Glomerular visceral epithelial cell (primary cell): ENCODE measurements around the gene PSMB11.
"Not testable (repeated sequence)": the region's sequence is repeated elsewhere in the genome, so short reads cannot be mapped to it uniquely, and the experiment has no call there.

Experiments
- DNase-seq: peaks from one replicate; pipeline ENCODE4 v3.0.0-alpha.2; 2016; ENCODE audit errors: extremely low spot score

Gene PSMB11

DNA sequence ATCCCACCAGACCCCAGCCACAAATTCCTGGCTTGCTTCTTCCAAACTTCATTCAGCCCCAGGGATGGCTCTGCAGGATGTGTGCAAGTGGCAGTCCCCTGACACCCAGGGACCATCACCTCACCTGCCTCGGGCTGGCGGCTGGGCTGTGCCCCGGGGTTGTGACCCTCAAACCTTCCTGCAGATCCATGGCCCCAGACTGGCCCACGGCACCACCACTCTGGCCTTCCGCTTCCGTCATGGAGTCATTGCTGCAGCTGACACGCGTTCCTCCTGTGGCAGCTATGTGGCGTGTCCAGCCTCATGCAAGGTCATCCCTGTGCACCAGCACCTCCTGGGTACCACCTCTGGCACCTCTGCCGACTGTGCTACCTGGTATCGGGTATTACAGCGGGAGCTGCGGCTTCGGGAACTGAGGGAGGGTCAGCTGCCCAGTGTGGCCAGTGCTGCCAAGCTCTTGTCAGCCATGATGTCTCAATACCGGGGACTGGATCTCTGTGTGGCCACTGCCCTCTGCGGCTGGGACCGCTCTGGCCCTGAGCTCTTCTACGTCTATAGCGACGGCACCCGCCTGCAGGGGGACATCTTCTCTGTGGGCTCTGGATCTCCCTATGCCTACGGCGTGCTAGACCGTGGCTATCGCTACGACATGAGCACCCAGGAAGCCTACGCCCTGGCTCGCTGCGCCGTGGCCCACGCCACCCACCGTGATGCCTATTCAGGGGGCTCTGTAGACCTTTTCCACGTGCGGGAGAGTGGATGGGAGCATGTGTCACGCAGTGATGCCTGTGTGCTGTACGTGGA, at the start of gene PSMB11:
TSS of gene PSMB11 (plus strand) at position 51 of the 804 bp plus-strand sequence. CDS start at position 65, 14 bp downstream.
- DNase-seq: no peak

GRCh38 chr14:22993517-22993916, 48.5 kb upstream of the PSMB11 start:
- no peak for DNase-seq

- DNase-seq: peak; percentile 56
Observed at GRCh38 chr14:22994762-22995275, 47.2 kb upstream of the PSMB11 start.

DNA sequence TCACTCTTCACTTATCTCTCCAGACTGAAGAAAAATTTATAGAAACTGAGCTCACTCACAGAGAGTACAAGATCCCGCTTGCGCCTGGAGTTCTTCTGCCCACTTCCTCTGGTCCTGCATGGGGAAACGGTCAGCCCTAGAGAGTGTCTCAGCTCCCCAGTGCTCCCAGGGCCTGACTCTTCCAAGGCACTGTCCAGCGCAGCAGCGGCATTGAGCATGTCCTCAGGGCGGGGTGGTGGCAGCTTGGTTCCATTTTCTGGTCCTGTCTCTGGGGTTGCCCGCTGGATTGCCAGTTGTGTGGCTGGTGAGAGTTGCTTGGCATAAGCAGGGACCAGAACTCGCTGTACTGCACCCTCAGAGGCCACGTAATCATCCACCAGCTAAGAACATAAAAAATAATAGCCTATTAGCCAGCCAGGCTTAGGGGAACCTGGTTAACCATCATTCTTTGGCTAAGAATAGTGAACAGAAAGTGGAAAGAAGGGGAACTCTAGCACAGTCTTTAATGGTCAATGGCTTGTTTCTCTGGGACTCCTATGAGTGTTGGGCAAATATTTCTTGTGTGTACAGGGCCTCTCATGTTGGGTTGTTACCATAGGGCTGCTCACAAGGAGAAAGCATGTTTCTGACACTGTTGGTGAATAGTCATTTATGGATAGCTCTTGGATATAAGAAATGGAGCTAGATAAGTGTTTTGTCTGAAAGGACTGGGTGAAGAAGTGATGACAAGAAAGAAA, 46.0 kb upstream of the PSMB11 start:
- DNase-seq: no peak

DNA sequence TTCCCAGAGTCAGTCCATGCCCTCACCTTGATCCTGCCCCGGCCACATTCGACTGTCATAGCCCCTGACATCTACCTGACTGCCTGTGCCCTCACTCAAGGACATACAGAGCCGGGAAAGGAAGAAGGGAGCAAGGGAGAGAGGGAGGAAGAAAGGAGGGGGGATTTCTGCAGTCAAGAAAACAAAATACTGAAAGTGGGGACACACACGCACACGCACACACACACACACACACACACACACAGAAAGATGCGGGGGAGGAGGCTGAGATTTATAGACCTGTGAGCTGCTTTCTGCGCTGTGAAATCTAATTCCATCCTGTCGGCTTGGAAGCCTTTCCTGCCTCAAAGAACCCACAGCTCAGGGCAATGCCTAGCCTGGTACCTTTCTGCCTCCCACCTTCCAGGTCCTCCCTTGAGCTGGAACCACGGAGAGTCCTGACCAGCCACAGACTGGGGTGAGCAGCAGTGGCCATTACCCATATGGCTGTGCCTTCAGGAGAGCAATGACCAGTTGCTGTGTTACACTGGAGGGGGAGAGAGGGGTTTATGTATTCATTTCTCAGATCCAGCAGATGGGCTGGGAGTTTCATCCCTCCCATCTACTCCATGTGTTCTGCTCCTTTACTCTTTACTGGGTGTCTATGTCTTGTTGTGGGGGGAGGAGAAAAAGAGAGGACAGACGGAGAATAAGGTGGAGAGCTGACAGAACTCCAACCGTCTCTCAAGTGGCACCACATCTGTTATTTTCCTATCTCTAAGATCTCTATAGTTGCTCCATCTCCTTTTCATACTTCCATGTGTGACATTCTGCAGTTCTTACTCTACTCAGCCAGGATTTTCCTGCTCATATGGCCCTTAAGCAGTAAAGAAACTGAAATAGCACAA, 45.0 kb upstream of the PSMB11 start:
- DNase-seq: no peak

DNA sequence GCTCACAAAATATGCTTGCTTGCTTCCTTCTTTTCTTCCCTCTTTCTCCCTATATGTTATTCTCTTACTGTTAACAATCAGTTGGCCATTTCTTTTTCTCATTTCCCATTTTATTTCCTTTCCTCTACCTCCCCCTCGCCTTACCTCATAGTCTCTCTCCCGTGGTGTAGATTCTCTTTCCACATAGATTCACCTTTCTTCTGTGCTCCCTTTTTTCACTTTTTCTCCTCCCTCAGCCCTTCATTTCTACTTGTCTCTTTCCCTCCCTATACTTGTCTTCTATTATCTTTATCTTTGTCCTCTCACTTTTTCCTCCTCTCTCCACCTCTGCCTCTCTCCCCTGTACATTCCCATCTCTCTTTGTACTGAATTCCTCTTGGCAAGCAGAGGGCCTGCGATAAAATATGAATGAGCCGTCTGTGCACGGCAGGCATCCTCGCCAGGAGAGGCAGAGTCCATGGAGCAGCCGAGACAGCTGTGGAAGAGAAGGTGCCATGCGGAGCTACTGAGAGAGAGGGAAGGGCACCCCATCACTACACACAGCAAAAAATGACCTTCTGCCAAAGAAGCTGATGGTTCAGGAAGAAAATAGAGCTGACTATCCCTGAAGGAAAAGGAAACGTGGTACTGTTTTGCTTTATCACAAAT, 44.2 kb upstream of the PSMB11 start:
- DNase-seq: no peak

DNA sequence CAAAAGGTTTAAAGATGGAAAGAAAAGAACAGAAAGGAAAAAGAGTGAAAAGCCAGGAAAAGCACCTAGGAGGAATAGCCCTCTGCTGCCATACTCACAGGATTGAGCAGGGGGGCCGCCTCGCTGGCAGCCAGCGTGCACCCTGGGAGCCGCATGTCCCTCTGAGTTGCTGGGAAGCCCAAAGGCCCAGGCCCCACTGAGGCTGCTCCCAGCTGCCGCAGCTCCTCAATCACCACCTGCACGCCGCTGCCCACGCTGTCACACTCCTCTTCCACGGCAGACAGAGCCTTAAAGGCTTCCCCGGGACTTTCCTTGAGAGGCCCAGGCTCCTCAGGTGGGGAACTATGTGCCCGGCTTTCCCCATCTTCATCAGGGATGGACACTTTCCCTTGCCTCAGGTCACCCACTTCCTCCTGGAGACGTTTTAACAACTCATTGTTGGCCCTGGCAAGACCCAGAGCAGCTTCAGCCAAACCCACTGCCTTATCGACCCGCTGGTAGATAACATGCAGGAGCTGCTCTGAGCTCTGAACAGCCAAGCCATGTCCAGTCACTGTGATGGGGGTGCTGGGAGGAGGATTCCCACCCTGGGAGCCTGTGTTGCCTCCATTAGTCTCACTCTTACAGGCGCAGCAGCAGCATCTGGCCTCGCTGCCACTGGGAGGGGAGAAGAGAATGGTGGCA, 43.5 kb upstream of the PSMB11 start:
- no peak for DNase-seq

- no peak for DNase-seq
Observed at GRCh38 chr14:23000860-23001259, 41.2 kb upstream of the PSMB11 start.

DNA sequence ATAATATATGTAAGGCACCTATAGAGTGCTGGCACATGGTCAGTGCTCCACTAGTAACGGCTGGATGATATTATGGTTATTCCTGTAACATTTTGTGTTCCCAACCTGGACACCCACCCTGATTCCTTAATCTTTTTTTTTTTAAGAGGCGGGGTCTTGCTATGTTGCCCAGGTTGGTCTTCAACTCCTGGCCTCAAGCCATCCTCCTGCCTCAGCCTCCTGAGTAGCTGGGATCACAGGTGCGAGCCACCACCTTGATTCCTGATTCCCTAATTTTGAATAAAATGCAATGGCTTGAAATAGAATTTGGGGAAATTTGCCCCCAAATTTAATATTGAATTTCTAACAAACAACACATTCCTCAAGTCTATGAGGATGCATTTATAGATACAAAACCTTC, 39.4 kb upstream of the PSMB11 start:
- no peak for DNase-seq

- DNase-seq: not testable (repeated sequence)
Observed at GRCh38 chr14:23004274-23004673, 37.7 kb upstream of the PSMB11 start.

GRCh38 chr14:23005451-23006187, 36.4 kb upstream of the PSMB11 start:
- no peak for DNase-seq

DNA sequence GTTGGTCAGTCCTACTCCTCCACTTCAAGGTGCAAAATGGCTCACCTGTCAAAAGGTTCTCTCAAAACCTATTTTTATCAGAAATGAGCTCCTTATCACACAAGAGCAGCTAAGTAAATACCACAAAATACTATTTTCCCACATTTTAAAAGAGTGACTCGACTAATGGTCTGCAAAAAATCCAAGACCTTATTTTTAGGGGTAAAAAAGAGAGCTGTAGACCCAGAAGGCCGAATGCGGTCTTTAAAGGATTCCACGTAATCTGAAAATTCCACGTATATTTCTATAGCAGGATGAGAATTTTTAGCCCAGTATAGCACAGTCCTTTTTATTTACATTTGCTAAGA, 35.9 kb upstream of the PSMB11 start:
- DNase-seq: no peak

- peak; percentile 98 for DNase-seq
Observed at GRCh38 chr14:23006544-23007419, 35.2 kb upstream of the PSMB11 start.

DNA sequence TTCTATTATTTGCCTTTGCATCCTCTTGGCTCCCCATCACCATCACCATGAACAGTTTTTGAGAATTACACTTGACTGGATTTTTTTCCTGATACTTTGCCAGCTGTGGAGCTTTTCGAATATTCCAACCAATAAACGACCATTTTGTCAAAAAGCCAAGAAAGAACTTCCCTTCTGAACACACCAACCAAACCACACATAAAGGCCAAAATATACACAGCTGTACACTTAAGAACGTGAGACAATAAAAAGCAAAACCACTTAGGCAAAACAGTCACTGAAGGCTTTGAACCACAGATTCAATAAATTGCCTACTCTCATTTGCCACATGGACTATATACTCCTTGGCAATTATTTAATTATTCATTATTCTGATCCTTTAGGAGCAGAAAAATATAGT, 33.2 kb upstream of the PSMB11 start:
- DNase-seq: no peak

- DNase-seq: no peak
Observed at GRCh38 chr14:23009483-23009938, 32.5 kb upstream of the PSMB11 start.

- peak; percentile 68 for DNase-seq
Observed at GRCh38 chr14:23009939-23010726, 31.9 kb upstream of the PSMB11 start, which contains the start of gene C14orf93. Gene C14orf93, minus strand, starts transcription at chr14:23010143. Its CDS starts 11,120 bp downstream, at chr14:22999023.

GRCh38 chr14:23013054-23013748, 28.8 kb upstream of the PSMB11 start:
- DNase-seq: no peak

DNA sequence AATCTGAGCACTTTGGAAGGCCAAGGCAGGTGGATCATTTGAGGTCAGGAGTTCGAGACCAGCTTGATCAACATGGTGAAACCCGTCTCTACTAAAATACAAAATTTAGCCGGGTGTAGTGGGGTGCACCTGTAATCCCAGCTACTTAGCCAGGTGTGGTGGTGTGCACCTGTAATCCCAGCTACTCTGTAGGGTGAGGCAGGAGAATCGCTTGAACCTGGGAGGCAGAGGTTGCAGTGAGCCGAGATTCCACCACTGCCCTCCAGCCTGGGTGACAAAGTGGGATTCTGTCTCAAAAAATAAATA, 28.3 kb upstream of the PSMB11 start:
- DNase-seq: not testable (repeated sequence)
